GM19372 (cell line): Measurements from ENCODE around the gene CELF2.
"Not testable (repeated sequence)": the region's sequence is repeated elsewhere in the genome, so short reads cannot be mapped to it uniquely, and the experiment has no call there.

Source experiments
- ATAC-seq: cut with Tn5 transposase; IDR thresholded peaks from one replicate; pipeline ENCODE4 v1.9.1; 2021; ENCODE audit warnings: mild to moderate bottlenecking, low read depth, moderate library complexity; ENCODE audit not compliant: unreplicated experiment

The CELF2 gene

DNA sequence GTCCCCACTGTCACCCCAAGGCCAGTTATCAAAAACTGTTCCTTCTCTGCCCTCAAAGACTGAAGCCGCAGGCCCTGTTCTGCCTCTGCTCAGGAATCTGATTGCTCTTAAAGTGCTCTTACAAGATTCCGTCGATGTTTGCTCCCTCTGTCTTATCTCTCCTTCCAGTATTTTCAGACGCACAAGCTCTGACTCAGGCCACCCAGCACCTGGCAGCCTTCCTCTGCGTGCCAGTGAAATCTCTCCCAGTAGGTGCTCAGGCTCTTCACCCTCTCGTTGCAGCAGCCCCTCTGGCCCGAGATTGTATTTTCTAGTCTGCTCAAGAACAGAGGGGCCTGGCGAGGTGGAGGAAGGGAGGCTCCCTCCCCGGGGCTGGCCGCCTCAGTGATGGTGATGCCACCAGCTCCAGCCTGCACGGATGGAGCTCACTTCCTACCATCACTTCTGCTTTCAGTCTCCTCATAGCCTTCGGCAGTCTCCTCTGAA is 317.5 kb downstream of the CELF2 start:
- ATAC-seq, result no peak

DNA sequence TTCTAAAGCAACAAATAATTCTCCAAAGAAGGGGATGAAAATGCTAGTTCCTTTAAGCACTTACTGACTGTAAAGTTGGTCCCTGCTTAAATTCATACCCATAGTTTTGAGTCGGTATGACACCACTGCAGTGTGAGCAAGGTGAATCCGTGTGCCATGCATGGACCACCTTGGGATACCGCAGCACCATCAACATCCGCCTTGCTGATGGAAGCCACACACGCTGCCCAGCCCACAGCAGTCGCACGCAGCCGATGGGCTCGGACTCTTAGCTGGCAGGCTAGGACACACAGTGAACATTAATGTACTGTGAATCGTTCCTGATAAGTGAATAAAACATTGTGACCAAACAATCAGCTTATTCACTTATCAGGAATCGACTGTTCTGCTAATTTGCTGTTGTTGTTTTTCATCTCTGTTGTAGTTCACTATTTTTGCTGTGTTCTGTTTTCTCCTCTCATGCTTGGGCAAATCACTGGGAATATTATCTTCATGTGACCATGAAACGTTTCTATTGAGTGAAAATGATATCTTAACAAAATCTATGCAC is 318.3 kb downstream of the CELF2 start:
- no peak for ATAC-seq

DNA sequence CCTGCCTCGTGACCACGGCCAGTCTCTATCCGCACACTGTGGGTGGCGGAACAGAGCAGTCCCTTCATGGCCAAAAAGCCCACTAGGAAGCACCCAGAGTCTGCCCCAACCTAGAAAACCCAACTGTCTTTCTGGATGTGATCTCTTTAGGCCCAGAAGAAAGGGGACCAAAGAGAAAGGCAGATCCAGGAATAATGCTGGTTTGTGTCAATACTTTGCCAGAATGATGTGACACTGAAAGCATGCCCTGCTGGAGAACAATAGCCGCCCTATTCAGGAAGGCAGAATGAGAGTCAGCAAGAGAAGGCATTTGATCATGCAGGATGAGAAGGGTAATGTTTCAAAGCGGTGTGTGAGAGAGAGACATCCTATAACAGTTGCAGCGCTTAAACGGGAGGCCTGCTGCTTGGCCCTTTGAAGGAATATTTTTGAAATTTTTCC is 319.1 kb downstream of the CELF2 start:
- ATAC-seq, result no peak

DNA sequence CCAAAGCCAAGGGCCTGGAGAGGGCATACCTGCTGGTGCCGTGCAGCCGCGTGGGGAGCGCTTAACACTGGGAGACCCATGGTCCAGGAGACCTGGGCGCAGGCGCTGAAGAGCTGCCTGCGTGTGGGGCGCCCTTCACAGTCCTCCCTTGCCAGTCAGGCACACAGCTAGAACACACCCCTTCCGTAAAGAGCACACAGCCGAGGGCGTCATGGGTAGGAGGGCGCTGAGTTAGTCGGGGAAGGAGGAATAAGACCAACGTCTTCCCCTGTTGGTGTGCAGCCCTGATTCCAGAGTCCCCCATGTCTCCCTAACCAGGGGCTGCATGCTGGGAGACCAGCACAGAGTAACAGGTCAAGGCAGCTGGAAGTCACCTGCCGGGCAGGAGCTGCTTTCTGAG is 319.8 kb downstream of the CELF2 start:
- peak; percentile 40 for ATAC-seq

DNA sequence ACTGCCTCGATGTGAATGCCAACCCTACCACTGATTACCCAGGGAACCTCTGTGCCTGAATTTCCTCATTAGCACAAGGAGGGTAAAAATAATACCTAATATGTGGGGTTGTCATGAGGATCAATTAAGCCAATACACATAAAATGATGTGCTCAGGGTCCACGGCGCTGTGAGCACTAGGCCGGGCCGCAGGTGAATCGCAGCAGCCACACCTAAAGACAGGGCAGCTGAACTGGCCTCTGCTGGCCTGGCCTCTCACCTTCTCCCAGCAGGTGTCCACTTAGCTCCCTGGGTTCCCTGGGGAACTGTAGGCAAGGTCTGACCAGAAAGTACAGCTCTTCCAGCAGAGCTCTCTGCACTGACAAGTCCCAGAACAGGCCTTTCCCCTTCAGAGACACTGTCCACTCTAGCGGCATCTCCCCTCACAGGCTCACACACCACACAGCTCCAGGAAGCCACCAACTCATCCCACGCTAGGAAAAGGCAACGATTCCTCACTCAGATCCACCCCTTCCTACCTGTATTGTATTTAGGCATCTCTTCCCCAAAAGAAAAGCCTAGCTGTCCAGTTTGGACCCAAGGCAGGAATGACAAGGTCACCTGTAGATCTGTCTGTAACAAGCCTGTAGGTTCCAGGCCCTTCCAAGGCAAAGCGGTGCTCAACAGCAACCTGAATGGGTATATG is 320.6 kb downstream of the CELF2 start:
- ATAC-seq, result no peak

DNA sequence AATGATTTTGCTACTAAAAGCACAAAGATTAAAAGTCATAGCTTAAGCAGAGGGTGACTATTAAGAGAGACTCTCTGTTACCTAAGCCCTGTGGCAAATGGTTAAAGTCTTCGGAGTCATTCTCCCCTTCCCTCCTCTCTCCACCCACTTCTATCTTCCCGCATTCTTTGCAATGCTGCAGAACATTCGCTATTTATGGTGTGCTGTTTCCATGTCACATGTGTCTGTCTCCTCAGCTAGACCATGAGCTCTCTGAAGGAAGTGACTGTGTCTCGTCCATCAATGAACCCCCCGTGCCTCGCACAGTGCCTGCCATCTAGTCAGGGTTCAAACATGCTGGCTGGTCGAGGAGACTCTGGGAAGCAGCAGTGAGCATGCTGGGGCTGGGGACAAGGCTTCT is 321.3 kb downstream of the CELF2 start:
- ATAC-seq, result no peak

DNA sequence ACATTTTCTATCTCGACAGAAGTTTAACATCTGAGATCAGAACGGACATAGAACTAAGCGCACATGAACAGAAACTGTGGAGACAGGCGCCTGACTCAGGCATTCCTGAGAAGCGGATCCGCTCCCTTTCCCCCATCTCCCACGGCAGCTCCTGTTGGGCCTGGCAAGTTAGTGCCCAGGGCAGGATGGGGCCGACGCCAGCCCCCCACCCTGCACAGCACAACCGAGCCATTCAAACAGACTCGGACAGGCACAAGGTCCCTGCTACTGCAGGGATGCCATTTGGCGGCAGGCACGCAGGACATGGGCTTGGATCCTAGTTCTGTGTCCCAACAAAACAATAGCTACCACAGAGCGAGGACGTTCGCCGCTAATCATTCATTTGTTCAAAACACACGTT is 322.0 kb downstream of the CELF2 start:
- no peak for ATAC-seq

DNA sequence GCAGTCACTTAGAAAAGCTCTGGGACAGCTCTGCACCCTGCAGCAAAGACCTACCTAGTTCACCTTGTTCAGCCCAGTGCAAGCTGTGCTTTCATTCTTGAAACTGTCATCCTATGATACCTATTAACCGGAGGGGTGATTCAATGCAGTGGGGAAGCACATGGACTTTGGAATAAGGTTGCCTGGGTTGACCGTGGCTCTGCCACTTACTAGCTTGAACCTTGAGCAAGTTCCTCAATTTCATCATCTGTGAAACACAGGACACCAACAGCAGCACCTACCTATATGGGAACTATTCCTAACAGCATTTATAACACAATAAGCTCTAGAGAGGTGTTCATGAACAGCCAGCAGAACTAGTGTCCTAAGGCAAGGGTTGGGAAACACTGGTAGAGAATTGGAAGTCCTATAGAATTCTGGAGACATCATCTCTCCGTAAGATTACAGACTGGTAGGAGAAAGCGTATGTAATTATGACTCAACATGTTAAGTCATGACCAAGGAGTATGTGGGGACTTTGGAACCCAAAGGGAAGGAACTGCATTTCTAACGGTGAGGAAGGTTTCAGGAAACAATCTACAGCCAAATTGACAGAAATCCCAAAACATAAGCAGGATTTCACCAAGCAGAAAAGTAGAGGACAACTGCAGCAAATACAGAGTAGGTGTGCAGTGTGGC is 323.8 kb downstream of the CELF2 start:
- no peak for ATAC-seq

DNA sequence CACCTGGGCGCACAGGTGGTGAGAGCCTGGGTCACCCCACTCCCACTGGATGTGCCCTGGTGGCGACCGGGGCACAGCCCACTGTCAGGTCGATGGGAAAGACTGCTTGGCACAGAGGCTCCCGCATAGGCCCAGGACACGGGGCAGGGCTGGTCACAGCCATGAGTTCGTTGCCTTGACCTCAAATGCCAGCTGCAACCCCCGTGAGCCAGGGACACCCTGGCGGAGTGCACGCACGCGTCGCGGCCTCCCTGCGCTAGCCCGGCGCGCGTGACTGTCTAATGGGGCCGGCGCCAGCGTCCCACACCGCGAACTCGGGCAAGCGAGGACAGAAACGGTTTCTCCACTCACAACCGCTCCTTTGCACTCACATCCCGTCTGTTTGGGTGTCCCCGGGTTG is 326.4 kb downstream of the CELF2 start:
- ATAC-seq, result no peak

DNA sequence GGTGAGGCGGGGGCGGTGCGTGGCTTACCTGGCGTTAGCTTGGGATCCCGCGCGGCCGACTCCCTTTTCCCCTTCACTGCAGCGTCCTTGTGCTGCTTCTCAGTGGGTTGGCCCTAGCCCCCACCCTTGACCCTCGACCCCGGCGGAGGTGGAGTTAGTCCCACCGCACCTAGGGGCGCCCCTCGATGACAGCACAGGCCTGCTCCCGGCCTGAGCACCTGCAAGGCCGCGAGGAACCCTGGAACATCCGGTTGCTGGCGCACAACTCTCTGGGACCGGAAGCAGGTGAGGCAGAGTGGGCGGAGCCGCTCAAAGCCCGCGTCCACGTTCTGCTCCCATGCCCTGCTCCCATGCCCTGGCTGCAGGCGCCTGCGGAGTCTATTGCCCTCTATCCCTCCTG is 326.9 kb downstream of the CELF2 start:
- no peak for ATAC-seq

DNA sequence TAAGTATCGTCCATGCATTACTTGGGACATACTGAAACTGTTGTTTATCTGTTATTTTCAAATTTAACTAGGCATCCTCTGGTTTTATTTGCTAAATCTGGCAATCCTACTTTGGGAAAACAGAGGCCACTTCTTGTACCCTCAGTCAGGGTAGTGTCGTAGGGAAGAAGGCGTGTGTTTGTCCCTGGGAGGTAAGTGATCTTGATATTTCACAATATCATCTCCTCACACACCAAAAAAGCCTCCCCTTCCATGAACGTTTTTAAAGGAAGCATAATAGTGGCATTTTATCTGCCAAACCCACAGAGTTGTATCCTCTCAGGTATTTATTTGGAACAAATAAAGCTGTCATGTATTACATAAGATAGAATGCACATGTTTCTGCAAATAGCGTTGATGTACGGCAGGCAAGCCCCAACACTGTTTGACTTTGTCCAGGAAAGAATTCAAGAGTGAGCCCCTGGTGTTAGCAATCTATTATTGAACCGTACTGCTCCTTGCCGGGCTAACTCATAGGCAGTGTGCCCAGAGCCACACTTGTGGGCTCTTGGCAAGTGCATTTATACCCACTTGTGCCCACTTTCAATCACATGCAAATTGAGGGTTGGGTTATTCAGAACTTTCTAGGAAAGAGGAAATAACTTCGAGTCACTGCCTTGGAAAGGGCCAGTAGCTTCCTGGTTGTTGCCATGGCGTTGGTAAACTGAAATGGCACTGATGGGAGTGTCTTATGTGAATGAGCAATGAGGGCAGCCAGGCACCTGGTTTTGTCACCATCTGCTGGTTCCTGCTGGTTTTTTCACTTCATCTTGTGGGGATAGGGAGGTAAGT is 327.8 kb downstream of the CELF2 start:
- peak; percentile 56 for ATAC-seq

DNA sequence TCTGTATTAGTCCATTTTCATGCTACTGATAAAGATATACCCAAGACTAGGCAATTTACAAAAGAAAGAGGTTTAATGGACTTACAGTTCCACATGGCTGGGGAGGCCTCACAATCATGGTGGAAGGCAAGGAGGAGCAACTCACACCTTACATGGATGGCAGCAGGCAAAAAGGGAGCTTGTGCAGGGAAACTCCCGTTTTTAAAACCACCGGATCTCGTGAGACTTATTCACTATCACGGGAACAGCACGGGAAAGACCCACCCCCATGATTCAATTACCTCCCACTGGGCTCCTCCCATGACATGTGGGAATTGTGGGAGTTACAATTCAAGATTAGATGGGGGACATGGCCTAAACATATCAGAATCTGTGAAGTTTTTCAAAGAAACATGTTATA is 329.9 kb downstream of the CELF2 start:
- not testable (repeated sequence) for ATAC-seq

DNA sequence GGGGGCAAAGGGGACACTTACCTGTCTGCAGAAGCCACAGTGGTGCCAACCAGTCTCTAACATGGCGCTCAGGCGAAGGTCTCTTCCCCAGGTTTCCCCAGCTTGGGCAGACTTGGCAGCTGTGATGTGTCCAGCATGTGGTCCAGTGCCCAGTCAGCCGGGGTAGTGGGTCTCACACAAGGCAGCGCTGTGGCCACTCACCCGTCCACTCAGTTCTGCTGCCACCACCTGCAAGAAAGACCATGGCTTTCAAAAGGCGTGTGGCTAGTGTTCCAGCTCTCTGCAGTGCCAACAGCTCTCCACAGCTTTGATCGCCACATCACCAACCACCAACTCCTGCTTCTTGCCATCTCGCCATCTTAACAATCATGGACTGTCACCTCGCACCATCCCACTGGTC is 334.1 kb downstream of the CELF2 start:
- ATAC-seq, result no peak

DNA sequence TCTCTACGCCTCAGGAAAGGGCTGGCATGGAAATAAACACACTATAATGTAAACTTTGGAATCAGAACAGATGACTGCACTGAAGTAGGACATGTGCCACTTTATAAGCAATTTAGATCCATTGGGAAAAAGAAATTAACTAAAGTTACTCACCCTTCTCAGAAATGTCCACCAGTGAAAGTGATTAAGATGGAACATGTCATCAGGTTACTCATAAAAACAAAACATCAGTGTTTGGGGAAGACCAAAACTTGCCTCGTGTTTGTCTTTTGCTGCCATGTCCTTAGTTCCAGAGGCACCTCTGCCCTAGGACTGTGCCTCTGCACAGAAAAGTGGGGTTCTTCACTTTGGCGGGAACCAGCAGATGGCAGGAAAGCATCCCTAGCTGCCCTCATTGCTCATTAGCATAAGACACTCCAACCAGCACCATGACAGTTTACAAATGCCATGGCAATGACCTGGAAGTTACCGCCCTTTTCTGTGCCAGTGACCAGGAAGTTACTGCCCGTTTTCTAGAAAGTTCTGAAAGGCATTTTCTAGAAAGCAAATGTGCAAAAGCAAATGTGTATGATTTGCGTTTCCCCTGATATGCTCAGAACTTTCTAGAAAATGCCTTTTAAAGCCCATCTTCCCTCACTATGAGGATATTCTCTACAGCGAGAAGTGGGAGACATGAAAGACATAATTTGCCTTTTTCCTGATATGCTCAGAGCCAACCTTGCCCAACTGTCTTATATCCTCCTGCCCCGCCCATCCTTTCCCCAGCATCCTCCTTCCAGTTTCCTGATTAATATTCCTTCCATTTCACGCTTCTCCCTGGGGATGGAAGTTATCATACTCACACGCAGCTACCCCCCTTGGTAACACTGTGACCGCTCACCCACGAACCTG is 335.6 kb downstream of the CELF2 start:
- no peak for ATAC-seq

DNA sequence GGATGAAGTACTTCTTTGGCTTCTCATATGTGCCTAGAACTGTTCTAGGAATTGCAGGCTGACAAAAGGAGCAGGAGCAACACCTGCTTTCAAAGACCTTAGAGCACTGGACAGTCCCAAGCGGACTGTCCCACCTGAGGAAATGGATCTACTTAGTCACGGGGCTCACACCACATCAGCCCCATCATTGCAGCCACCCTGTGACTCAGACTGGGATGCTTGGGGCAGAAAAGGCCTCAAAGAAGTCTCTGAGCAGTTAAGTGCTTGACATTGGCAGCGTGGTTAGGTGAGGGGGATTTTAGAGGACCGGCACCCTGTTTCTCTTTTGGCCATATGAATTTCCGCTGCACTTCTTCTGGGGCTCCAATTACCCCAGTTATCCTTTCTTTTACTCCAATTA is 337.2 kb downstream of the CELF2 start:
- ATAC-seq, result no peak

DNA sequence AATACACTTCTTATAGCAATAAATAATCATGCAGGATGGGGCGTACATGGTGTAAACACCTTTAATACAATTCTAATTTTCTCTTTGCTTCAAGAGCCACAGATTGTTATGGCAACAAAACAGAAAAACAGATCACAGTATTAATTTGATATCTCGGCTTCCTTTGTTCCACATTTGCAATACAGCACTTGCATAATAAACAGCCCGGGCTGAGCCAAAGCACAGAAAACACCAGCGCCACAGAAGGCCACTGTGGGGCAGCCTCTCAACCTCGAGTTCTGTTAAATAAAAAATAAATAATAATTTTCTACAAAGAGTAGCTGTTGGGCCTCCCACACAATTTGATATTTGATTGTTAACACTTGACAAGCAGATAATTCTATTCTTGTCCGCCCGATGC is 337.9 kb downstream of the CELF2 start:
- ATAC-seq, result no peak

DNA sequence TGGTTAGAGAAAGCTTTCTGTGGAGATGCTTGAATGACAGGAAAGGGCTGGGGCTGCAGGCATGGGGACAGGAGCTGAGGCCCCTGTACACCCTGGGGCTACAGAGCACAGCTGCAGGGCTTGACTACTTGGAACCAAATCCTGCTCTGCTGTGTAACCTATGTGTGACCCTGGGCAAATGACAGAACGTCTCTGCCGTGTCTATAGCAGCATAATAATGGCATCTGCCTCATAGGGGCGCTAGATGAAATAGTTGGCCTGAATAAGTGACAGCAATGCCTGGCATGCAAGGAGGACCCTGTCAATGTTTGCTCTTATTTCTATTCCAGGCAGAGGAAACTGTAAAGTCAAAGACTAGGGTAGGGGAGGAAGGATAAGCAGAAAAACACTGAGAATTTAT is 339.8 kb downstream of the CELF2 start:
- no peak for ATAC-seq

DNA sequence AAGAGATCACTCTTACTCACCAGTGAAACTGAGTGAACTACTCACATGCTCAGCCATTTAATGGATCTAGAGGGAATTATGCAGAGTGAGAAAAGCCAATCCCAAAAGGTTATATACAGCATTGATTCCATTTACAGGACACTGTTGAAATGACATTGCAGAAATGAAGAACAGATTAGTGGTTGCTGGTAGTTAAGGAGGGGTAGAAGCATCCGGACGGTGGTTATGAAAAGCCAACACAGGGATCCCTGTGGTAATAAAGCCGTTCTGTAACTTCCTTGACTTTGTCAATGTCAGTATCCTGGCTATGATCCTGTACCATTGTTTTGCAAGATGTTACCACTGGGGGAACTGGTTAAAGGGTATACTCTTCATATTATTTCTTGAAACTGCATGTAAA is 340.3 kb downstream of the CELF2 start:
- no peak for ATAC-seq

DNA sequence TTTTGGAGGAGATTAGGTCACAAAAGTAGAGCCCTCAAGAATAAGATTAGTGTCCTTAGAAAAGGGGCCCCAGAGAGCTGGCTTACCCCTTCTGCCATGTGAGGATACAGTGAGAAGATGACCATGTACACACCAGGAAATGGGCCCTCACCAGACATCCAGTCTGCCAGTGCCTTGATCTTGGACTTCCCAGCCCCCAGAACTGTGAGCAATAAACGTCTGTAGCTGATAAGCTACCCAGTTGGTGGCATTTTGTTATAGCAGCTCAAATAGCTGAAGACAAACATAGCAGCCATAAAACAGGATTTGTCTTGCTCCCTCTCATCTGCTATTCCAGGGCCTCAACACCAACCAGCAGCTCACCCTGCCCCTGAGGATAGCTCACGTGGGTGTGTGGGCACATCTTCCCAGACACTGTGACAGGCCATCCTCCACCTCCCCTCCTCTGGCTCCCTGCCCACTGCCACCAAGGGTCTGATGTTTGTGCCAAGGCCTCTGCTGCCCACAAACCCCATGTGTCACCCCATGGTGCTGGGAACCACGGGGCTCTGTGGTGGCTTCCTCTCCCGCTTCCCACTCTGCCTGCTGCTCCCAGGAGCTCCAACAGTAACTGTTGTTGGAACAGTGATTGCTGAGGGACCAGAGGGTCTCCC is 341.4 kb downstream of the CELF2 start:
- no peak for ATAC-seq

DNA sequence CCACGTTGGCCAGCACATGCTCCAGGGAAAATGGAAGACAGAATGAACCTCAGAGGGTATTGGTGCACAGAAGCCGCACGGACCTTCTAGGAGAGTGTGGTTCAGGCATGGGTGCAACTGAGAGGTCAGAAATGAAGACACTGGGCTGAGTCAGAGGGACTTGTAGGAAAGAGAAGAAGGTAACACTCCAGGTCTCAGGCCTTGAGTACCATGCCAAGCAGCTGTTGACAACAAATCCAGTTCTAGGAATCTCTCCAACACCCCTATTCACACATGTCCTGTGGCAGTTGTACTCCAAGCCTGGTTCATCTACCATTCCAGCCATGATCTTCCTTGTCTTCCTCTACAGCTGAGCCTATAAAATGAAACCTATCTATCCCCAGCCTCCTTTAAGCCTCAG is 342.2 kb downstream of the CELF2 start:
- ATAC-seq, result no peak
